GM10266 (cell line): ENCODE results near the gene CFAP299.
"Not testable (repeated sequence)": the region's sequence is repeated elsewhere in the genome, so short reads cannot be mapped to it uniquely, and the experiment has no call there.

Experiments used
- DNase-seq: peaks from one replicate; pipeline ENCODE4 v3.0.0; 2012; ENCODE audit errors: extremely low spot score
- CTCF ChIP-seq: IDR thresholded peaks from 2 replicates; pipeline ENCODE4 v1.5.1; 2012; ENCODE audit warnings: mild to moderate bottlenecking, low read depth; ENCODE audit not compliant: control insufficient read depth, insufficient read depth; ENCODE audit errors: missing control alignments

Gene CFAP299

GRCh38 chr4:80335554-80336358 is at the start of gene CFAP299:
TSS of gene CFAP299 (plus strand) at chr4:80335730.
- no peak for TF ChIP-seq CTCF
- peak; percentile 63 for DNase-seq

DNA sequence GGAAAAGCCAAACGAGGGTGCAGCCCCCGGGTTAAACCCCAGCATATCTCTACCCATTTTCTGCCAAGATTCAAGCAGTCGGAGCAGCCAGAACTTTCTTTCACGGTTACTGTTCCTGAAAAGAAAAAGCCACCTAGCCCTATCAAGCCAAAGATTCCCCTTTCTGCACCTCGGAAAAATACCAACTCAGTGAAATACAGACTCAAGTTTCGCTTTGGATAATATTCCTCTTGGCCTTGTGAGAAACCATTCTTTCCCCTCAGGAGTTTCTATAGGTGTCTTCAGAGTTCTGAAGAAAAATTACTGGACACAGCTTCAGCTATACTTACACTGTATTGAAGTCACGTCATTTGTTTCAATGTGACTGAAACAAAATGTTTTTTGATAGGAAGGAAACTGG is 49.1 kb upstream of the CFAP299 start:
- TF ChIP-seq CTCF: no peak
- DNase-seq: no peak

GRCh38 chr4:80290665-80291064 is 44.9 kb upstream of the CFAP299 start:
- DNase-seq: not testable (repeated sequence)

- no peak for TF ChIP-seq CTCF
- DNase-seq: no peak
Measured at GRCh38 chr4:80294206-80294605, 41.3 kb upstream of the CFAP299 start.

- TF ChIP-seq CTCF: no peak
- DNase-seq: no peak
Measured at GRCh38 chr4:80295336-80295735, 40.2 kb upstream of the CFAP299 start.

GRCh38 chr4:80295826-80296225 is 39.7 kb upstream of the CFAP299 start:
- TF ChIP-seq CTCF: no peak
- no peak for DNase-seq

DNA sequence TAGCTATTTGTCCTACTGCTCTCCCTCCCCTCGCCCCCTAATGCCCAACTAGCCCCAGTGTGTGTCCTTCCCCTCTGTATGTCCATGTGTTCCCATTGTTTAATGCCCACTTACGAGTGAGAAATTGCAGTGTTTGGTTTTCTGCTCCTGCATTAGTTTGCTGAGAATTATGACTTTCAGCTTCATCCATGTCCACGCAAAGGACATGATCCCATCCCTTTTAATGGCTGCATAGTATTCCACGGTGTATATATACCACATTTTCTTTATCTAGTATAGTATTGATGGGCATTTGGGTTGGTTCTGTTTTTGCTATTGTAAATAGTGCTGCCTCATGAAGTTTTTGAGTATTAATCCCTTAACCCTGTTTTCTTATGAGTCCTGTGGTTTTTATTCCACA is 33.6 kb upstream of the CFAP299 start:
- DNase-seq: no peak
- TF ChIP-seq CTCF: no peak
